Stimulated activated CD8-positive, alpha-beta memory T cell treated with anti-CD3 and anti-CD28 coated beads, Interleukin-15, amount 100 ng/mL, for 24 hours (primary cell): Measurements from ENCODE around the gene PRLR.

Source experiments
- DNase-seq: peaks from one replicate; pipeline ENCODE4 v3.0.0-alpha.2; 2020; ENCODE audit warnings: low read depth

The PRLR gene

DNA sequence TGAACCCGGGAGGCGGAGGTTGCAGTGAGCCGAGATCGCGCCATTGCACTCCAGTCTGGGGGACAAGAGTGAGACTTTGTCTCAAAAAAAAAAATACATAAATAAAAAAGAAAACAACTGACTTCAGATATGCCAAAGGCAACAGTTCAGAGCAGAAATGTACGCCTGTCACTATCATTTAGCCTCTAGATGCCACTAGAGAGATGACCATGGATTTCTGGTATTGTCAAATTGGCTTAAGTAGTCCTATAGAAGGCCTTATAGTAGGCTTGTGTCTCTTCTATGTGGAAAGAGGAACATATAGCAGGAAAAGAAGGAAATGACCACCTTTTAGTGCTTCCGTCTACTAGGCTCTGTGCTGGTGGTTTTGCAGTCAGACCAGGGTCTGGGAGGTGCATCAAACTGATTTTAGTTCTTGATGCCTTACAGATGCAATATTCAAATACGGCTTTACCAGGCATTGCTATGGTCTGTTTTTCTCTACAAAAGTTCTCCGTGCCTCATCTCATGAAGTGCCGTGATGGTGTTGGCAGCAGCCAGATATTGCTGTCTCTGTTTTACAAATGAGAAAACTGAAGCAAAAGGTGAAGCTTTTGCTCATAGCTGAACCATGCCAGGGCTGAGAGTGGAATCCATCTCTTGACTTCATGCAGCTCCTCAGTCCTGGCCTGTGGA, 199.7 kb downstream of the PRLR start:
- DNase-seq = no peak

- no peak for DNase-seq
Observed at GRCh38 chr5:35029333-35029732, 201.0 kb downstream of the PRLR start.

DNA sequence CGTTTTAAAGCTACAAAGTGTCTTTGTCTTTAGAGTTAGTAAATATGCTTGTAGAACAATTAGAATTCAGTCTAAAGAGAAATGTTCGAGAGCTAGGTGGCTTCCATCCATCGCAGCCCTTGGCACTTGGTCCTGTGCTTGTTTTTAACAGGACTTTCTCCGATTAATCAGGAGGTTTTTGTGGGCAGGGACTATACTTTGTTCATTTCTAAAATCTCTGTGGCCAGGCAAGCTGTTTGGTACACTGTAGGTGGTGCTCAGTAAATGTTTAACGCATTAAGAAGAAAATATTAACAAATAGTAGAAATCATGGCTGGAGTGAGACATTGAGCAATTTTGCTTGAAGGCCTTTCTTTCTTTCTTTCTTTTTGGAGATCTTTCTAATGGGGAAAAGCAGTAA, 203.3 kb downstream of the PRLR start:
- no peak for DNase-seq

DNA sequence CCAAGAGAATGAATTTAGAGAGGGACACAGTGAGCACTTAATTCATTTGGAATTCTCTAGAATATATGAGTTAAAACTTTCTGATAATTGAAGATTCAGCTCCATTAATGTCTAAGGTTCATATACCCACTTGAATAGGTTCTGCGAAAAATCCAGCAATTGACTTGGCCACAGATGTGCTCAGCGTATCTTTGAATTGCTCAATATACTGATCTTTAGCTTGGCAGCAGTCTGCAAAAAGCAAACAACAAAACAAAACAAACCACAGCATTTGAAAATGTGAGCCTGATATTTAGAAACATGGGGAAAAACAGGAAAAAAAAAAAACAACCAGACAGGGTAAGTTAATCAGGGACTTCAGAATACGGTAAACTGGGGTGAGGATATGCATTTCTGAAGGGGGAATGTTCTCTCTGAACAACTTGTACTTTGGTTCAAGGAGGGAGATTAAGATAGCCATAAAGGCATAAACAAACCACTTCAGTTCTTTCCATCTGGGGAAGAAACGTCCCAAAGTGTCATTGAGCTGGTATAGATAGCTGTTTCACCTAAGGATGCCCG, 203.9 kb downstream of the PRLR start:
- no peak for DNase-seq

DNA sequence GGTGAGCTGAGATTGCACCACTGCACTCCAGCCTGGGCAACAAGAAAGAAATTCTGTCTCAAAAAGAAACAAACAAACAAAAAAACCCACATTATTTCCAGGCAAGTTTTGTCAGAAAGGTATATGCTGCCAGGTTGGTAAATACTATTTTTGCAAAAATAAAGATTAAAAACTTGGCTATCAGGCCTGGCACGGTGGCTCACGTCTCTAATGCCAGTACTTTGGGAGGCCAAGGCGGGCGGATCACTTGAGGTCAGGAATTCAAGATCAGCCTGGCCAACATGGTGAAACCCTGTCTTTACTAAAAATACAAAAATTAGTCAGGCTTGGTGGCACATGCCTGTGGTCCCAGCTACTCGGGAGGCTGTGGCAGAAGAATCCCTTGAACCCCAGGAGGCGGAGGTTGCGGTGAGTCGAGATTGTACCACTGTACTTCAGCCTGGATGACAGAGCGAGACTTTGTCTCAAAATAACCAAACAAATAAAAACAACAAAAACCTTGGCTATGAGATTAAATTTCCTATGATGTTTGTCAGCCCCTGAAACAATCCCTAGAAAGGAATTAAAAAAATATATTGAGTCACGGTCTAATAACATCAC, 205.3 kb downstream of the PRLR start:
- no peak for DNase-seq

DNA sequence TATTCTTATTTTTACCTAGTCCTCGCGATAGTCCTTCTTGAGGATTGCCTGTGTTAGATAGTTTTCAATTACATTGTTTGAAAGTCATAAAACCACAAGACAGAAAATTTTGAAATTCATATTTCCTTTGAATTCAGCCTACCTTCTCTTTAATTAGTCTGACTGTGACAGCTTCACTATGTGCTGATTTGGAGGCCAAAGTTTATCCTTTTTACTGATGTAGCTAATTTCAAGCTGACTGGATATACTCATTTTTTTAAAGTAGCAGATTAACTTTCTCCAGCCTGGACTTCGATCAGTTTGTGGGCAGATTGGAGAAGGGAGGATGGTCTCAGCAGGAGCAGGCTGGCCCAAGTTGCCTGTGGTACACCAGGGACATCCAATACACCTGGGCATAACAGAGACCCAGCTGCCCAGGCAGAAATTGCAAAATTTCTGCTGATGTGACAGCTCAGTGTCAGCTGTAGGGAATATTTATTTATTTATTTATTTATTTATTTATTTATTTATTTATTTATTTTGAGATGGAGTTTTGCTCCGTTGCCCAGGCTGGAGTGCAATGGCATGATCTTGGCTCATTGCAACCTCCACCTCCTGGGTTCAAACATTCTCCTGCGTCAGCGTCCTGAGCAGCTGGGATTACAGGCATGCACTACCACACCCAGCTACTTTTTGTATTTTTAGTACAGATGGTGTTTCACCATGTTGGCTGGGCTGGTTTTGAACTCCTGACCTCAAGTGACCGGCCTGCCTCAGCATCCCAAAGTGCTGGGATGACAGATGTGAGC, 206.7 kb downstream of the PRLR start:
- DNase-seq = no peak

- DNase-seq = no peak
Observed at GRCh38 chr5:35016174-35017051, 213.9 kb downstream of the PRLR start.

GRCh38 chr5:35015063-35015462, 215.2 kb downstream of the PRLR start:
- DNase-seq = no peak

GRCh38 chr5:35012796-35013195, 217.5 kb downstream of the PRLR start:
- no peak for DNase-seq

DNA sequence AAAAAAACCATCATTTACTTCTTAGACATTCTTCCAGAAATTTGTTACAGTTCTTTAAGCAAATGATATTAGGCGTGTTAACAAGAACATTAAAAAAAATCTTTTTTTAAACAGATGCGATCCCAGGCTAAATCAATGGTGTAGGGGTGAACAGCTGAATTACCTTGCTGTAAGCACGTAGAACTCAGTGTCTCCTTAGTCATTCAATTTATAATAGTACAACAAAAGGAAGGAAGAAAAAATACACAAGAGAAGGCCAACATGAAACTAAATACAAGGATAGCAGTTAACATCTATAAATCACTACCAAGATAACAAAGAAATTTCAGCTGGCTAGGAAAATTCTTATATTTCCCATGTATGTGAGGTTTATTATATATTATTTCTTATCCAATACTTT, 217.9 kb downstream of the PRLR start:
- no peak for DNase-seq

- DNase-seq = no peak
Observed at GRCh38 chr5:35010676-35011075, 219.6 kb downstream of the PRLR start.

GRCh38 chr5:35009657-35010056, 220.6 kb downstream of the PRLR start:
- DNase-seq = no peak

DNA sequence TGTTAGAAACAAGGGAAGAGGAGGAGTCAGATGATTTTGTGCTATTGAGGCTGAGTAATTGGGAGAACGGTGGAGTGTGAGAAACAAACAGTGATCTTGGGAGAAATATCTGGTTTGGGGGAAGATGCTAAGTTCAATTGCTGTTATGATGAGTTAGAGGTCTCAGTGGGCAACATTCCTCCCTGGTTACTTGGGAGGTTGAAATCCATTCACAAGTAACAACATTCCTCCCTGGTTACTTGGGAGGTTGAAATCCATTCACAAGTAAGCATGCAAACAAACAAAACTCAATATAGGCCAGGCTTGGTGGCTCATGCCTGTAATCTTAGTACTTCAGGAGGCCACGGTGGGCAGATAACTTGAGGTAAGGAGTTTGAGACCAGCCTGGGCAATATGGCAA, 221.3 kb downstream of the PRLR start:
- DNase-seq = no peak

DNA sequence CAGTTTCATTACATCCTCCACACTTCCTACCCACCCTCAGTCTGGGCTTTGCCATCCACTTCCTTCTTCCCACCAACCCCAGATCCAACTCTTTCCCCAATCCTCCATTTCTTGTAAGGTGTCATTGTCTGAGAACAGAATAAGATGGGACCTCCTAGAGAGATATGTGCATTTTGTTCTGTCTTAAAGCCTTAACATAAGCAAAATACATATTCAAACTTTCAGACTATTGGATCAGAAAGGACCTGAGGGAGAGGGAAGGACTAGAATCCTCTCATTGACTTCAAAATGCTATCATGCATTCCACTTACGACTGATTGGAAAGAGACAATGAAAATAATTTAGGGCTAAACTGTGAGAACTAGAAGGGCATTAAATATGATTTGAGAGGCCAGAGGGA, 225.5 kb downstream of the PRLR start:
- no peak for DNase-seq

DNA sequence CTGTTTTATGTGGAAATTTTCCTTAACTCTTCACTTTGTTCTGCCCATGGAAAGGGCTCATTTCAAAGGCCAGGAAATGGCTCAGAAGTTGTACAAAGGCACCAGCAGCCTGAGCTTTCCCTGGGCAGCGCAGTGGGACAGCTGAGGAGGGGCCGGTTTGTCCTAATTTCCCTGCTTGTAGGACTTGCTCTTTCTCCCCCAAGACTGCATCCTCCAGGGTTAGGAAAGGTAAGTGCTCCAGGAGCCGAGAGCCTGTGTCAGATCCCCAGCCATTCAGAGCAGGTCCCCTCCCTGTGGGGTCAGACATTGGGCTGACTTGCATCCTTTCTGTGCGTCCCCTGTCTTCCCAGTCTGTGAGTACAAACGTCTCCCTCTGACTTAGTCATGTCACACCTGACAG, 226.1 kb downstream of the PRLR start:
- no peak for DNase-seq

- DNase-seq = peak; percentile 46
Observed at GRCh38 chr5:35003018-35003957, 227.0 kb downstream of the PRLR start.

DNA sequence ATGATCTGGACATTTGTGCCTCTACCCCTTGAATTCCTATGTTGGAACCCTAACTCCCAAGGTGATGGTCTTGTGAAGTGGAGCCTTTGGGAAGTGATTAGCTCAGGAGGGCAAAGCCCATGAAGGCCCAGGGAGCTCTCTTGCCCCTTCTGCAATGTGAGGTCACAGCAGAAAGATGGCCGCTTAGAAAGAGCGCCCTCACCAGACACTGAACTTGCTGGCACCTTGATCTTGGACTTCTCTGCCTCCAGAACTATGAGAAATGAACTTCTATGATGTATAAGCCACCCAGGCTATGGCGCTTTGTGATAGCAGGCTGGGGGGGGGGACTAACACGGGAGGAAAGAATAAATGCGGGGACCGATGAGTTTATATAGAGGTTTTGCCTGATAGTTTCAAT, 227.8 kb downstream of the PRLR start:
- no peak for DNase-seq

DNA sequence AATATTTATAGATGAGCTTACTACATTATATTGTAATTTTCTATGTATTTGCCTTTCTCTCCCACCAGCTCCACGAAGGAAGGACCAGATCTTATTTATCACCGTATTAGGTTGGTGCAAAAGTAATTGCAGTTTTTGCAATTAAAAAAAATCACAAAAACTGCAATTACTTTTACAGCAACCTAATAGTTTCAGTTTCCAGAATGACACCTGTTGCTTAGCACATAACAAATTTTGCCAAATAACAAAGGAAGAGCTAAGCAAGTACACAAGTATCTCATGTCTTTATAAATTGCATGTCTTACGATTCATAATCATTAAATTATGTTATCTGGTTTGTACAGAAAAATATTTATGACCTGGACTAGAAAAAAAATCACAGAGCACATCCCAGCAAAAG, 228.4 kb downstream of the PRLR start:
- no peak for DNase-seq
